ENCODE measurements around the gene THPO.

THPO gene

DNA sequence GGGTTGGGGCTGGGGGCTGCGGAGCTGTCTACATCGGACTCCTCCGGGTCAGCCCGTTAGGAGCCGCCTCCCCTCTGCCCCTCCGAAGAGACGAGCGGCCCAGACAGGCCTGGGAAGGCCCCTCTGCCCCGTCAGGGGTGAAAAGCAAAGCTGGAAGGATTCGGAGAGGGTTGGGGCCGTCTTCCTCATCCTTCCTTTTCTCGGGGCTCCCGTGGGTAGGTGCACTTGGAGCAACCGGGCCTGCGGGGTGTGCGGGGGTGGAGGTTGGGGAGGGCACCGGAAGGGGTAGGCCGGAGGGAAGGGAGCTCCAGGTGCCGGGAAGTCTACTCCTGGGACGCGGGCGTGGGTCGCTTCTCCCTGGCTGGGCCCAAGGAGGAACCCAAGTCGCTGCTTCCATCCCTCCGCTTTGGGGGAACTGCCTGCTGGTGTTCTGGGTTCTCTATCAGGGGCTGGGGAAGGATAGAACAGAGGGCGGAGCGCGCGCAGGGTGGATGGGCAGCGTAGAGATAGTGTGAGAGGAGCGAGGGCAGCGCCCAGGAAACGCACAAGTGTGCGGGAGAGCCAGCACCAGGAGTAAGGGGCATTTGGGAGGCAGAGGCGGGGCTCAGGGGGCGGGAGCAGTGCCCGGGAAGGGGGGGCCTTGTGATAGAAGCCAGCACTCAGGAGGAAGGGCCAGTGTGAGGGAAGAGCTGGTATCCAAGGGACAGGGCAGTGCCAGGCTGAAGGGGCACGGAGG, 15.9 kb downstream of the THPO start:
- DNase-seq = peak; percentile 79

DNA sequence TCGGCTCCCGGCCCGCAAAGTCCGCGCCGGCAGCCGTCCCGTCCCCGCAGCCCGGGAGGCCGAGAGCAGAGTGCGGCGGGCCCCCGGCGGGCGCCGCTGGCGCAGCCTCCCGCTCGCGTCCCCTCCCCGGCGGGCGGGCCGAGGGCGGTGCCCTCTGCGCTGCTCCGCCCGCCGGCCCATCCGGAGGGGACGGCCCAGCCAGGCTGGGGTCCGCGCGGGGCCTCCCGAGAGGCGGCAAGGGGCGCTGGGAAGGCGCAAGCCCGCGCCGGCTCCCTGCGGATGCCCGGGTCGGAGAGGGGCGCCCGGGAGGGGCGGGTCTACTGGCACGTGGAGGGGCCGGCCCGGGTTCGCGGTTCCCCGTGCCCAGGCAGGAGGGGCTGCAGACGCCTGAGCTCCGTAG, 16.5 kb downstream of the THPO start, which contains the start of the genes CLCN2 and POLR2H:
Gene CLCN2, minus strand, starts transcription at position 74 of the 400 bp plus-strand sequence. CDS start 126 bp downstream, outside the sequence.
Gene POLR2H, plus strand, starts transcription at position 179 of the 400 bp plus-strand sequence. CDS start 1,783 bp downstream, outside the sequence.
- DNase-seq = no peak

DNA sequence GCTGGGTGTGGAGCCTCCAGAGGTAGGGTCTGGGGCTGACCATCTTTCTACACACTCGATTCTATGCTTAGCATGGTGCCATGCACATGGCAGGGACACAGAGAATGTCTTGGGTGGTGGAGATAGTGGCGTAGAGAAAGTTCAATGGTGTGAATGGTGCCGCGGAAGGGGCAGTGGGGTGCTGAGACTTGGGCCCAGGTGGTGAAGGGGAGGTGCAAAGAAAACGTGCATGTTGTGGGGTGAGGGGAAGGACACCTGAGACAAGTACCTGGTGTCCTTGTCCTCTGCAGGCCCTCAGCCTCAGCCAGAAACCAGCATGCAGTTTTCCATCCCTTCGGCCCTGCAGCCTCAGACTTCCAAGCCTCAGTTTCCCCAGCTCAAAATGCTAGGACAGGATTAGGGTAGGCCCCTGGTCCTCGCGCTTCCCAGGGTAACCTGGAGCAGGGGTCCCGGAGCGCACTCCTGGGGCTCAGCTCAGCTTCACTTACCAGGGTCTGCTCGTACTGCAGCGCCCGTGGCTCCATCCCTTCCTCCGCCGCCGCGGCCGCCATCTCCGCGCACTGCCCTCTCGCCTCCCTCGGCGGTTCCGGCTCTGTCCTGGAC, 17.0 kb downstream of the THPO start:
- DNase-seq = no peak

DNA sequence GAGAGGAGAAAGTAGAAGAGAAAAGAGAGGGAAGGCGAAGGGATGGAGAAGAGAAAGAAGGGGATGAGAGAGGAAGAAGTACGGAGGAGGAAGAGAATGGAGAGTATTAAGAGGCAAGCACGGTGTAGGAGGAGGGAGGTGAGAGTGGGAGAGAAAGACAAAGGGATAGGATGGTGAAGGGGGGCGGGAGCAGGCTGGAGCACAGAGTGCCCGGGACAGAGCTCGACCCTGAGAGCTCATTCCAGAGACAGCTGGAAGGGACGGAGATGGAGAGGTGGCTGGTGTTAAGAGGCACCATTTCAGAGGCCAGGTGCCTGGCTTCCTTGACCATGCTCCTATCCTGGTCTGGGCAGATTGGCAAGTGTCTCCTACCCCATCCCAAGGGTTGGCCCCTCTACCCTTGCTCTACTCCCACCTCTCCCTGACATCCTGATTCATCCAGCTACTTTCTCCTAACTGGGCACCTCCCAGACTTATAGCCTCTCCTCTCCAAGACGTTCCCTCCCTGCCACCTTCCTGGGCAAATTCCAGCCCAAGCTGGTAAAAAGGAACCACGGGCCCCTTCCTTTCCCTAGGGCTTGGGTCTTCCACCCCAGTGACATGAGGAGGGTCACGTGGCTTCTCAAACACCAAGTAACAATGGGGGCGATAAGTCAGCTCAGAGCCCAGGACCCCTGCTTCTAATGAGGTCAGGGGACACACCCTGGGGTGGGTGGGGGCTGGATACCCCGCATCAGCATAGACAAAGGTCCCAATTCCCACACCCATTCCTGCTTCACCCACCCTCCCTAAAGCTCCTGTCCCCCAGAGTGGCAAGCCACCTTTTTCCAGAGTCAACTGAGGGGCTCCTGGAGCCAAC, 17.7 kb downstream of the THPO start:
- no peak for DNase-seq

DNA sequence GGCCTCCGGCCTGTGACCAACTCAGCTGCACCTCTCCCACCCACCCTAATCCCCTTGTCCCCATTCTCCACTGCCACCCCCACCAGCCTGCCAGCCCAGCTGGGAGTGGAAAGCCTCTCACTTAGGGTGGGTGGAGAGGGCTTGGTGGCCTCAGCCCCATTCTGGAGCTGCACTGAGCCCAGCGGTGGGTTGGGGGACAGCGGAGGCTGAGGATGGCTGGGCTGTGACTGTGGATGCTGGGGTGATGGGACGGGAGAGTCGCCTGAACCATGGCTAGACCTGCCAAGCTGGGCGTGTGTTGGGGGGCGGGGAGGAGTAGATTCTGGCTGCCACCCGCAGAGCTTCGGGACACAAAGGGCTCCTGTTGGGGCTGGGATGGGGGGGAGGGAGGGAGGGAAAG, 18.4 kb downstream of the THPO start:
- DNase-seq = no peak

DNA sequence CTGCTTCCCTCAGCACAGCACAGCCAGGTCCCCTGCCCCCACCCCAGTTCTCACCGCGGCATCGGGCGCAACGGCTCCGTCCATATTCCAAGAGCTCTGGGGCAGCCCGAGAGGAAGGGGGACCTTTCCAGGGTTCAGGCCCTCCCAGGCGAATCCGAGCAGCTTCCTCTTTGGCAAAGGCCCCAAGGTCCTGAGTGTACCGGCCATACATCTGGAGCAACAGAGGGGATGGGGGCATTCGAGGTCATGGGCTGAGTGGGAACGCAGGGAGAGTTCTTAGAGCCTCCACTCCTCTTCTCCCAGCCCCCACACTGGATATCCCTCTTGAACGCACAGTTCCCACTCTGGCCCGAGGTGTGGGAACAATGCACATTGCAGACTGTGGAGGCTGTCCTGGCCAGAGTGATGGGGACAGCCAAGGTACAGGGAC, 19.1 kb downstream of the THPO start:
- no peak for DNase-seq

DNA sequence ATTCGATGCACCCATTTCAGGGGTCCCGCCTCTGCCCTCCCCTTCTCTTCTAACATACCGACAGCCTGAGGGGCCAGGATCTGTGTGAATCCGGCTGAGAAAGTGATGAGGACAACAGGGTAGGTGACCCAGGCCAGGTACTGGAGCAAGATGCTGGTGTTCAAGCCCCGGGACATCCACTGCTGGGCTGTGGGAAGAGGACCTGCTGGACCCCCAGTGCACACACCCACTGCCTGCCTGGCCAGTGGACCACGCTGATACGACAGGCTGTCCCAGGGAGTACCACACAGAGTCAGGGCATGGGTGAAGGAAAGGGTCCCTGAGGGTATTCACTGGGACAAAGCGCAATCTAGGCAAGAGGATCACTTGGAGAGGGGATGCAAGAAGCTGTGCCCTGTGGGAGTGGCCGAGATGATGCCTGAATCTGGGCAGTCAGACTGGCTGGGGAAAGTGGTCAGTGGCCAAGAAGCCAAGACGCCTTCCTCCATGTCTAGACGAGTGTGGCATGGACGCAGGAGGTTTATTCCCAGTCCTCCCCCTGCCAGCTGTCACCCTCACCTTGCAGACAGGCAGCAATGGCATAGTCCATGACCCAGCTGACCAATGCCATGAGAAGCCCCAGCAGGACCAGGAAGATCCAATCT, 19.8 kb downstream of the THPO start:
- DNase-seq = no peak

DNA sequence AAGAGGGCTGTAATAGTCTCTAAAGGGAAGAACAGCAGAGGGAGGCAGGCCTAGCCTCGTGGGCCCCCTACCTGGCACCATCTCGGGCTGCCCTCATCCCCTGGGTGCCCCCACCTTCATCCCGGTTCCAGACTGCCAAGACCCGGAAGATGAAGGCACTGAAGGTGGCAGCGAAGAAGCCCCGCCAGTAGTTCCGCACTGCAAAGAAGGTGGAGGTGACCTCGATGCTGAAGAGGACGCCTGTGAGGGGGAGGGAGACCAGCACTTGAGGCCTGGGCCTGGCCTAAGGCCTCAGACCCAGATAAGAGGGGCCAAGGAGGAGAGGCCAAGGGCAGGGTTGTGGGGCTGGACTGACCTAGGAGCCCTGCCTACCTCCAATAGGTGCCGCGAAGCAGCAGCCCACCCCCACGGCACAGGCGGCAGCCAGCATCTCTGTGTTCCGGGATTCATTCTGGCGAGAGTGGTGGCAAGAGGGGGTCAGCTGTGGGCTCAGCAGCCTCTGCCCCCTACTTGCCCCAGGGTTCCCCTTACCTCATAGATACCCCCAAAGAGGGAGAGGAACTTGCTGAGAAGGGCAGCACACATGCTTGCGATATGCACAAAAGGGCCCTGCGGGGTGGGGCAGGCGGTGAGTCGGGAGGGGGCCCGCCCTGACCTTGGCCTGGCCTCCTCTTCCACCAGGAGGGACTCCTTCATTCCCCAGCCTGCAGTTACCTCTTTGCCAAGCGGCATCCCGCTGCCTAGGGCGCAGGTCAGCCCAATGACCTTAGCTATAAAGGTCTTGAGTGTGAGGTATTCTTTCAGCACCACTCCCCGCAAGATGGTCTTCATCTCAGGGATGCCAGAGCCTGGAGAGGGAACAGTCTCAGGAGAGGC, 20.5 kb downstream of the THPO start:
- no peak for DNase-seq

DNA sequence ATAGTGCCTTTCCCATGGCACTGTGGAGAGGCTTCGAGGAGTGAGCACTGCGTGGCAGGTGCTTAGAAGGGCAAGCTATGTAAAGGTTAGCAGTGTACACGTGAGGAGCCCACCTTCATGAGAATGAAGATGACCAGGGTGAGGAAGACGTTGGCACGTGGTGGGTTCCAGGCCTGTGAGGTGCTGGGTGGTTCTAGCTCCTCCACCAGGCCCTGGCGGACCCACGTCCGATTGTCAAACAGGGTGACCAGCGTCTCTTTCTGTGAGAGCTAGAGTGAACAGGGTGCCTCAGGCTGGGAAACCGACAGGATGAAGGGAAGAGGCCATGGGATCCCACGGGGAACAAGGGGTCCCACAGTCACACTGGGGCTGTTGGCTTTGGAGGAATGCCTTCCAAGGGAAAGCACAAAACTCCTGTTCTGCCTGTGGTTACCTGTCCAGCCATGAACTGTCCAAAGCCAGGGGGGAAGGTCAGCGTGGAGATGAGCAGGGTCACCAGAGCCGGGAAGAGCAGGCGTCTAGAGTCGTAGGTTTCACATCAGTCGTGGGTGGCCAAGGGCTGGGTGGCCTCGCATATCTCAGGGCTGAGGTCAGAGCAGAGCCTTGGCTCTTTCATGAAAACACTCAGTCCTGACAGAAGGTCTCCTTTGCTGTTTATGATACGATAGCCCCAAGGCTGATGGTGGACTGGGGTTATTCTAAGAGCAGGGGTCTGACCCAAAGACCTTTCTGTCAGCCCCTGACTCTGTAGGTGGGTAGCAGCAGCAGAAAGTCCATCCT, 22.6 kb downstream of the THPO start:
- DNase-seq = no peak

DNA sequence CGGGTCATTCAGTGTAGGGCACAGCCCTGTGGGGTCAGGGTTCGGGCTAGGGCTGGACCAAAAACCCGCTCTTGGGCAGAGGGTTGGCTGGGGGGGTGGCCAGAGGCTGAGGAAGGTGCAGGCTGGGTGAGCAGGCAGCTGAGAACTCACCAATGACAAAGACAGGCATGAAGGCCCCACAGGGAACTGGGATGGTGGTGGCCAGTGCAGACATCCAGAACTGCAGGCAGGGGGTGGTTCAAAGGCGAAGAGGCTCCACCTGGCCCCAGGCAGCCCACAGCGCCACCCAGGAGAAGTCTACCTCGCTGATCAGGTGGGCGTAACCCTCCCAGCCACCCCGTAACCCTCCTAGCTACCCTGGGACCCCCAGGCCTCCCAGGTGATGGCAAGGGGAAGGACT, 23.3 kb downstream of the THPO start:
- DNase-seq = no peak

DNA sequence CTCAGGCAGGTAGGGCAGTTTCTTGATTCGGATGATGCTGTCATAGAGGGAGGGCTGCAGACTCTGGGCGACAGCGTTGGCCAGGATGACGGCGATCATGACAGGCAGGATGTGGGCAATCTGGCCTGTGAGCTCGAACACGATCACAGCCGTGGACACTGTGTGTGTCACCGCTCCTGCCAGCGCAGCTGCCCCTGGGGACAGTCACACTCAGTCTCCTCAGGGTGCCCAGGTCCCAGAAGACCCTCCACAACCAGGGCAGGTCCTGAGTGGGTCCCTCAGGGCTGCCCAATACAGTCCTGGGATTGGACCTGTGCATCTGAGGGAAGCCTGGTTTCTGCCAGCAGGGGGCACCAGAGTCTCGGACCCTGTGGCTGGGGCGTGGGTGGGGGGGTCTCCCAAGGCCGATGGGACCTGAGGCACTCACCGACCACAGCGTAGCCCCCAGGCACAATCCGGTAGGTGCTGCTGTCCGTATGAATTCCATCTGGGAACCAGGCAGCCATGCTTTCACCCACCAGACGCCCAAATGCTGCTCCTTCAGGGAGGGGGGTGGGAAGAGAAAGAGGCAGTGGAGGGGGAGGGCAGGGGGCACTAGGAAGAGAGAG, 23.8 kb downstream of the THPO start:
- DNase-seq = no peak

DNA sequence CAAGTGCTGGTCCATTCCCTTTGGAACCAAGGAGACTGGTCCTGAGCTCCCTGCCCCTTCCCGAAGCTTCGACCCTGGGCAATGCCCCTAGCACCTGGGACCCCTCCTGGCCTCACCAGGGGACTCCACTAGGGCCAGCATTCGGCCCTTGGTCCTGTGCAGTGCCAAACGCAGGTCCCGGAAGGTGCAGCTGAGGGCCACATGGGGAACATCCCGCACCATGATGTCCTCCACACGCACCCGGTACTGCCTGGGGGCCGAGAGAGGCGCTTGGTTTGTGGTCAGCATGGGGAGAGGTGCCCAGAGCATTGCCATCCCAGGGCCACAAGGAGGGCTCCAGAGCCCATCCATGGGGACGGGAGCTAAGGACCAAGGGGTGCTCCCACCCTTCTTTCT, 24.5 kb downstream of the THPO start:
- DNase-seq = no peak

DNA sequence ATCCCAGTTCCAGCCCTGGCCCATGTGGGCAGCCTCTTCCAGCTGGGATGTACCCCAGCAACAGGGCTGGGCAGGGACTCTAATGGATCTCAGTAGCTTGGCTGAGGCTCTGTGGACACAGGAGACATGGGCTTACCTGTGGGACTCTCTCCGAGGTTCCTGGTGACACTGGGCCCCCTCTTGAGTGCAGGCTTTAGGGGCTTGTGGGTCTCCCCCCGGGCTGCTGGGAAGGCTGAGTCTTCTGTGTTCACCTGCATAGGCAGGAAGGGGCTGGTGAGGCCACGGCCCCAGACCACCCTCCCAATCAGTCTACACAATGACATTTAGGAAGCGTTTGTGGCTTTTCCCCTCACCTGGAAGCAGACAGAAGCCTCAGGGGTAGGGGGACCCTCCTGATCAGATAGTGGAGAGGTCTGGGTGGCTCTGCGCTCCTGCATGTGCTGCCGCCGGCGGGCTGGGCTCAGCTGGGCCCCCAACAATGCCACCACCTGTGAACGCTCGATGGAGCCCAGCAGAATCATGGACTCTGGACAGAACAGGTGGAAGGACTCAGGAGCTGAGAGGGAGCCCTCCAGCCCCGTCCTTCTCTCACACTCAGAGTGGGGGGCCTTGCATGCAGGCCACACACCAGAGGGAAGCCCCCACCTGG, 25.0 kb downstream of the THPO start:
- no peak for DNase-seq

DNA sequence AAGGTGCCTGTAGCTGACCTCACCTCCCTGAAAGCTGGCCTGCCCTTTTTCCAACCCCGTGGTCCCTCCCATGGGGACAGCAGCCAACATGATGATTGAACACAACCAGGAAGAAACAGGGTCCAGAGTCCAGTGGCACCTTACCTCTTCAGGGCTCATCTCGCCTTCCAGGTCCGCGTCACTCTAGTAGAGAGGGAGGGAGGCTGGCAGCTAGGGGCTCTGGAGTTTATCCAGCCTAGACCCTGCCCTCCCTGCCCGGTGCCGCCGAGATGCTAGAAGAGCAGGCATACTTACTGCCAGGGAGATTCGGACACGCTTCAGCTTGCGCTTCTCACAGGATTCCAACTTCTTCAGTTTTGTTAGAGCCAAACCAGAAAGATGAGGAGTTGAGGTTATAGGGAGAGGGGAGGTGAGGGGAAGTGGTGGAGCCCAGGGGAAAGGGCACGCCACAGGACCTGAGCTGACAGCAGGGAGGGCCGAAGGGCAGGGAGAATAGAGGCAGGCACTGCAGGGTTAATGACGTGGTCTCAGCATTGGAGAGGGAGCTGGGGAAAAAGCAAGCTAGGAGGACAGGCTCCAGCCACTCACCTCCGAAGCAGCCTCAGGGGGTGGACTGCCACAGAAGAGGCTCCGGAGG, 25.7 kb downstream of the THPO start:
- no peak for DNase-seq

DNA sequence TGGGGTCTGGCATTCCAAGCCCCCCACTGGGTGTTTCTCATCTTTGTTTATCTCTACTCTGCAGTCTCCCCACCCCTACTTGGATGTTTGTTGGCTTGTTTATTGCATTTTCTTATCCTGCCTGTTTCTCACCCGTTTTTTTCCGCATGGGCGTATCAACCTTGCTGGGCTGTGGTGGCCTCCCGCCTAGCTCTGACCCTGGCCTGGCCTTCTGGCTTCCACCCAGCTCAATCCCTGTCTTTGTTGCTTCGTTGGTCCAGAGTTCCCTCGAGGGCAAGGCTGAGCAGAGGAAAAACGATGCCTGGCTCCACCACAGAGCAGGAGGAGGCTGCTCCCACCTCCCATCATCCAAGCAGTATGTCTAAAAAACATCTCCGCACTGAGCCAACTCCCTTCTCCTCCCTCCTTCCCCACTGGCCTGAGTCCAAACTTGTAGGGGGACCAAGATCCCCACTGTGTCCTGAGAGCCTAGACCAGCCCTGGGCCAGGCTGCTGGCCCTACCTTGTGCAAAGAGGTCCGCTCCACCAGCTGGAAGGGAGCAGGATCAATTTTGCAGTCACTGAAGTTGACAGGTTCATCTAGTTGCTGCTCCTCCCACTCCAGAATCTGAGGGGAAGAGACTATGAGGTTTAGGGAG, 26.4 kb downstream of the THPO start:
- no peak for DNase-seq

DNA sequence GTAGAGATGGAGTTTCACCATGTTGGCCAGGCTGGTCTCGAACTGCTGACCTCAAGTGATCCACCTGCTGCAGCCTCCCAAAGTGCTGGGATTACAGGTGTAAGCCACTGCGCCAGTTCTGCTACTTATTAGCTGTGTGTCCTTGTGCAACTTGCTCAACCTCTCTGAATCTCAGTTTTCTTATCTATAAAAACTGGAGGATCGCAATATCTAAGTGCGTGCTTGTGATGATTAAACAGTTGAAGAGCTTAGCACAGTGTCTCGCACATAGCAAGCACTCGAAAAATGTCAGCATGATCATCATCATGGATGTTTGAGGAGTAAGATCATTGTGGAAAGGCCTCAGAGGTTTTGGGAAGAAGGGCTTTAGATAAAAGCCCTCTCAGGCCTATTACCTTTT, 27.4 kb downstream of the THPO start:
- no peak for DNase-seq

DNA sequence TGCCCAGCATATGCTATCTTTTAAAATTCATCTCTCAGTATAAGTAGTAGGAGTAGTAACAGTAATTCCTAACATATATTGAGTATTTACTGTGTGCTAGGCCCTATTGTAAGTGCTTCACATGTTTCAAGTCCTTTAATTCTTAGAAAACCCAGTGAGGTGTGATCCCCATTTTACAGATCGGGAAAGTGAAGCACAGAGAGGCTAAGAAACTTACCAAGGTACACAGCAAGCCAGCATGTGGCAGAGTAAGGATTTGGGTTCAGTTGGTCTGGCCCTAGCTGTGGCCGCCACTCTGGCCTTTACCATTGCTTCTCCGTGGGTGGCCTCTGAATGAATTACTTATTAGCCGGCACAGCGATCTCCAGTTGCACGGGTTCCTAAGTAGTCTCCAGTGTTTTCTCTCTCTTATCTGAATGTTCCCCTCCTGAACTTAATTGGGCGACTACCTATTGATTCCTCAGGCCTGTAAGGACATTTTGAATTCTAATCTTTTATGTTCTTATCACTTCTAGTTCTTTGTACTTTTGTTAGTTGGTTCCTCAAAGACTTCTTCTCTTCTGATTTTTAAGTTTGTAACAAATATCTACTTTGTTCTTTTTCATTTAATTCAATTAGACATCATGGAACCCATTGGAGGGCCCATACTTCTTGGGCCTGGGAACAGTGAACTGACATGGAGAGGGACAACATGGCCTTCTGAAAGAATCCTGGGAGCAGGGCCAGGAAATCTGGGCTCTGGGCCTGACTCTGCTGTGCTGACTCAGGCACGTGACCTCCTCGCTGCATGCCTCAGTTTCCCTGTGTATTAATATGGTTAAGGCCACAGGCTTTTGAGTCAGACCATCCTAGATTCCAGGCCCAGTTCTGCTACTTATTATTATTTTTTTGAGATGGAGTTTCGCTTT, 28.2 kb downstream of the THPO start:
- no peak for DNase-seq

DNA sequence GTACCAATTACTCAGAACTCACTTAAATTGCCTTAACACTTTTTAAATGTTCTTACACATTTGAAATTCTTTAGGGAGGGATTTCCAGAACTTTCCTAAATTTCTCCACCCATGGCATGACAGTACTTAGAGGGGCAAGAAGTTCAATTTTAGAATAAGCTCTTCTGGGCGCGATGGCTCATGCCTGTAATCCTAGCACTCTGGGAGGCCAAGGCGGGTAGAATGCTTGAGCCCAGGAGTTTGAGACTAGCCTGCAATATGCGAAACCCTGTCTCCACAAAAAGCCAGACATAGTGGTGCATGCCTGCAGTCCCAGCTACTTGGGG, 30.0 kb downstream of the THPO start:
- DNase-seq = no peak
